Measurements from ENCODE around the gene EXOSC9.

EXOSC9 gene

GRCh38 chr4:121778991-121779628 lies 22.0 kb upstream of the EXOSC9 start:
- no peak for TF ChIP-seq GATA2 (IDR thresholded peaks at IDR 0.05; ENCODE audit: low read depth, low read length)
- no peak for TF ChIP-seq GATA3 (IDR thresholded peaks at IDR 0.05; ENCODE audit: low read depth, low read length)

- no peak for TF ChIP-seq GATA3 (IDR thresholded peaks at IDR 0.05; ENCODE audit: low read depth, low read length)
- TF ChIP-seq GATA2 (IDR thresholded peaks at IDR 0.05; ENCODE audit: low read depth, low read length), result no peak
Observed at GRCh38 chr4:121783210-121783609, 17.9 kb upstream of the EXOSC9 start.

- TF ChIP-seq GATA3 (IDR thresholded peaks at IDR 0.05; ENCODE audit: low read depth, low read length) (no peak), GATA2 (IDR thresholded peaks at IDR 0.05; ENCODE audit: low read depth, low read length) (no peak)
Observed at GRCh38 chr4:121784401-121784800, 16.7 kb upstream of the EXOSC9 start.

GRCh38 chr4:121784975-121785374 lies 16.1 kb upstream of the EXOSC9 start:
- TF ChIP-seq GATA2 (IDR thresholded peaks at IDR 0.05; ENCODE audit: low read depth, low read length) (no peak), GATA3 (IDR thresholded peaks at IDR 0.05; ENCODE audit: low read depth, low read length) (no peak)

- TF ChIP-seq GATA3 (IDR thresholded peaks at IDR 0.05; ENCODE audit: low read depth, low read length) (no peak), GATA2 (IDR thresholded peaks at IDR 0.05; ENCODE audit: low read depth, low read length) (no peak)
Observed at GRCh38 chr4:121785479-121785878, 15.6 kb upstream of the EXOSC9 start.

- TF ChIP-seq GATA2 (IDR thresholded peaks at IDR 0.05; ENCODE audit: low read depth, low read length) (no peak), GATA3 (IDR thresholded peaks at IDR 0.05; ENCODE audit: low read depth, low read length) (no peak)
Observed at GRCh38 chr4:121786221-121786620, 14.9 kb upstream of the EXOSC9 start.

- TF ChIP-seq GATA3 (IDR thresholded peaks at IDR 0.05; ENCODE audit: low read depth, low read length) (no peak), GATA2 (IDR thresholded peaks at IDR 0.05; ENCODE audit: low read depth, low read length) (no peak)
Observed at GRCh38 chr4:121788896-121789295, 12.2 kb upstream of the EXOSC9 start.

- TF ChIP-seq GATA3 (IDR thresholded peaks at IDR 0.05; ENCODE audit: low read depth, low read length), result no peak
- TF ChIP-seq GATA2 (IDR thresholded peaks at IDR 0.05; ENCODE audit: low read depth, low read length), result no peak
Observed at GRCh38 chr4:121789455-121789854, 11.7 kb upstream of the EXOSC9 start.

- TF ChIP-seq GATA2 (IDR thresholded peaks at IDR 0.05; ENCODE audit: low read depth, low read length), result no peak
- no peak for TF ChIP-seq GATA3 (IDR thresholded peaks at IDR 0.05; ENCODE audit: low read depth, low read length)
Observed at GRCh38 chr4:121789960-121790829, 10.9 kb upstream of the EXOSC9 start.

- TF ChIP-seq GATA3 (IDR thresholded peaks at IDR 0.05; ENCODE audit: low read depth, low read length) (no peak), GATA2 (IDR thresholded peaks at IDR 0.05; ENCODE audit: low read depth, low read length) (no peak)
Observed at GRCh38 chr4:121790976-121791375, 10.1 kb upstream of the EXOSC9 start.

- TF ChIP-seq GATA2 (IDR thresholded peaks at IDR 0.05; ENCODE audit: low read depth, low read length) (no peak), GATA3 (IDR thresholded peaks at IDR 0.05; ENCODE audit: low read depth, low read length) (no peak)
Observed at GRCh38 chr4:121791481-121791880, 9.6 kb upstream of the EXOSC9 start.

GRCh38 chr4:121792966-121793365 lies 8.2 kb upstream of the EXOSC9 start:
- TF ChIP-seq GATA3 (IDR thresholded peaks at IDR 0.05; ENCODE audit: low read depth, low read length), result no peak
- no peak for TF ChIP-seq GATA2 (IDR thresholded peaks at IDR 0.05; ENCODE audit: low read depth, low read length)

GRCh38 chr4:121794505-121795188 lies 6.5 kb upstream of the EXOSC9 start:
- no peak for TF ChIP-seq GATA3 (IDR thresholded peaks at IDR 0.05; ENCODE audit: low read depth, low read length)
- TF ChIP-seq GATA2 (IDR thresholded peaks at IDR 0.05; ENCODE audit: low read depth, low read length), result no peak

GRCh38 chr4:121796283-121796682 lies 4.8 kb upstream of the EXOSC9 start:
- TF ChIP-seq GATA3 (IDR thresholded peaks at IDR 0.05; ENCODE audit: low read depth, low read length), result no peak
- TF ChIP-seq GATA2 (IDR thresholded peaks at IDR 0.05; ENCODE audit: low read depth, low read length), result no peak

Measured in SH-SY5Y (cell line).